K562 (cell line): ENCODE measurements around the gene SORCS2. TPM values are rescaled to one million over a fixed set of nuclear protein-coding genes. Genes with fewer than 3 reads are reported as not detected.
A peak's percentile ranks its signal among the peaks of the same experiment; 100 is the strongest.

Source experiments
- ATAC-seq: fragments of 200-7000 bp; cut with Tn5 transposase; 3 replicates; pipeline ENCODE4 v1.9.1; 2020; ENCODE audit warnings: moderate library complexity
- BruUV-seq: library from RNA; stranded (reverse); fragments of 400-500 nt; replicated peaks from 2 replicates; lab custom pipeline; 2021; lab: Mats Ljungman, UMichigan
- CTCF ChIA-PET: fragments of 300-600 bp; formaldehyde crosslinking; extraction: SDS; loops from one replicate; lab custom pipeline; 2021; ENCODE audit warnings: low intra/inter-chr PET ratio; lab: Yijun Ruan, JAX
- POLR2A ChIA-PET: fragments of 300-600, 350-650 bp; sonication (Branson Sonifier 250); formaldehyde crosslinking; extraction: SDS; loops from one replicate; lab custom pipeline; 2021; ENCODE audit warnings: antibody characterized with exemption, inconsistent platforms; lab: Yijun Ruan, JAX
- DNase-seq, 4 experiments: peaks; one replicate each; pipeline versions ENCODE4 v3.0.0 to v3.0.0-alpha.2; 2011 to 2018; ENCODE audit warnings: low spot score in 3 of 4, mixed read lengths in 3 of 4; ENCODE audit errors: extremely low read depth in 1 of 4
- FAIRE-seq: peaks from 2 replicates; lab custom pipeline; 2011; peaks lifted over from hg19 to GRCh38; lab: Jason Lieb, UNC
- H2AFZ ChIP-seq: 2 replicates; pipeline ENCODE4 v1.6.0; 2011; ENCODE audit warnings: low read depth, low read length, control low read depth, inconsistent platforms
- H3K27ac ChIP-seq: fragments of 200-600 bp; 3 replicates; pipeline ENCODE4 v1.8.0; 2011; ENCODE audit warnings: low read depth, mild to moderate bottlenecking, control low read depth, inconsistent platforms, low read length, moderate library complexity, mixed read lengths; ENCODE audit errors: extremely low read depth
- H3K27me3 ChIP-seq, 2 experiments: fragments of 300-600 bp in 1 of 2; 2 replicates in 1 of 2; 3 replicates in 1 of 2; pipeline versions ENCODE4 v1.6.0 to v1.8.0; 2011; ENCODE audit warnings: inconsistent platforms in 2 of 2, low read length in 2 of 2, mild to moderate bottlenecking in 1 of 2, mixed read lengths in 1 of 2, moderate library complexity in 1 of 2; ENCODE audit not compliant: control insufficient read depth in 2 of 2, insufficient read depth in 2 of 2
- H3K36me3 ChIP-seq: fragments of 300-600 bp; 3 replicates; pipeline ENCODE4 v1.8.0; 2011; ENCODE audit warnings: mild to moderate bottlenecking, low read length, inconsistent platforms; ENCODE audit not compliant: control insufficient read depth, insufficient read depth
- H3K4me1 ChIP-seq, 2 experiments: fragments of 200-600 bp in 1 of 2; replicated peaks in 1 of 2; 2 replicates in 1 of 2; 3 replicates in 1 of 2; pipeline versions ENCODE4 v1.5.1 to v1.8.0; 2011; ENCODE audit warnings: inconsistent platforms in 2 of 2, low read length in 2 of 2, mild to moderate bottlenecking in 1 of 2, mixed read lengths in 1 of 2, moderate library complexity in 1 of 2; ENCODE audit not compliant: control insufficient read depth in 2 of 2, insufficient read depth in 2 of 2
- H3K4me2 ChIP-seq: 2 replicates; pipeline ENCODE4 v1.6.1; 2011; ENCODE audit warnings: low read length, control low read depth, inconsistent platforms, mixed read lengths; ENCODE audit not compliant: insufficient read depth
- H3K4me3 ChIP-seq: fragments of 200-600 bp; sonication (generic), shearing (Covaris generic); 2 replicates; pipeline ENCODE4 v1.5.1; 2016; ENCODE audit warnings: control low read depth, inconsistent platforms
- H3K79me2 ChIP-seq: fragments of 200-600 bp; 3 replicates; pipeline ENCODE4 v1.8.0; 2011; ENCODE audit warnings: low read length, inconsistent platforms; ENCODE audit not compliant: control insufficient read depth, insufficient read depth
- H3K9ac ChIP-seq, 2 experiments: 2 replicates each; pipeline versions ENCODE4 v1.6.0 to v1.6.1; 2011; ENCODE audit warnings: low read depth in 2 of 2, low read length in 2 of 2, control low read depth in 1 of 2, inconsistent platforms in 1 of 2, mild to moderate bottlenecking in 1 of 2, mixed read lengths in 1 of 2; ENCODE audit not compliant: insufficient read depth in 1 of 2
- H3K9me1 ChIP-seq: one replicate; pipeline ENCODE4 v1.6.0; 2011; ENCODE audit warnings: inconsistent platforms, mild to moderate bottlenecking, low read length, moderate library complexity; ENCODE audit not compliant: control insufficient read depth, insufficient read depth
- H3K9me3 ChIP-seq: replicated peaks from 2 replicates; pipeline ENCODE4 v1.5.1; 2011; ENCODE audit warnings: low read depth, low read length, inconsistent platforms; ENCODE audit not compliant: control insufficient read depth, insufficient read depth
- H4K20me1 ChIP-seq: replicated peaks from 2 replicates; pipeline ENCODE4 v1.6.1; 2011; ENCODE audit warnings: low read length, inconsistent platforms, mixed read lengths; ENCODE audit not compliant: control insufficient read depth, insufficient read depth
- RBM25 ChIP-seq: fragments of 200-400 bp; formaldehyde crosslinking; IDR thresholded peaks from 2 replicates; pipeline ENCODE4 v1.6.1; 2018; ENCODE audit warnings: low read length, low read depth, moderate library complexity; ENCODE audit not compliant: severe bottlenecking
- WGBS: fragments of 100-300 bp; shearing (Covaris generic); methylation state at CpG from one replicate; pipeline ENCODE4 v1.1.6; 2016; ENCODE audit warnings: low coverage, mixed read lengths; ENCODE audit not compliant: insufficient coverage; ENCODE audit errors: missing lambda C conversion rate; 5-methylcytosine and 5-hydroxymethylcytosine counted together
- in situ Hi-C: fragments of 300-500 bp; cut with MboI; formaldehyde crosslinking; loops from 4 replicates; pipeline ENCODE4 v1.15.0; 2018; ENCODE audit warnings: inconsistent platforms, mixed read lengths
- intact Hi-C: fragments of 100-400 bp; cut with micrococcal nuclease; formaldehyde crosslinking; loops from 2 replicates; pipeline ENCODE4 v1.14.2; 2022
- polyA plus RNA-seq, 8 experiments: library from polyadenylated mRNA; depleted of rRNA in 4 of 8; stranded (reverse) in 5 of 8; unstranded in 3 of 8; fragments of >200 nt; fragmentation: Nextera tagmentation in 2 of 8; fragmentation: Illumina TruSeq in 1 of 8; extraction: Ambion mirVana in 2 of 8; extraction: Trizol in 1 of 8; gene quantifications; 2 replicates each; pipeline versions ENCODE4 v1.2.1 to v1.2.3, GENCODE V29; 2011 to 2014; ENCODE audit warnings: inconsistent platforms in 1 of 8, missing spikeins in 1 of 8
- total RNA-seq, 7 experiments: library from RNA; depleted of rRNA in 6 of 7; stranded (reverse); fragments of >200 nt in 6 of 7; fragmentation: Illumina TruSeq in 2 of 7; extraction: Trizol in 2 of 7; gene quantifications; 2 replicates each; pipeline versions ENCODE4 v1.2.1 to v1.2.3, GENCODE V29; 2011 to 2021; ENCODE audit warnings: low replicate concordance in 1 of 7
- TF ChIP-seq, protein P1 (sequence below): fragments of 250-450 bp; sonication (Bioruptor Pico); IDR thresholded peaks from 2 replicates; pipeline ENCODE4 v1.5.0; 2020; ENCODE audit warnings: mild to moderate bottlenecking, borderline replicate concordance

SORCS2 gene
- total and polyA plus RNA-seq, 9 of the 15 experiments (the other 6 are each of a cell fraction or from before 2014, with no cell fraction given): not detected

DNA sequence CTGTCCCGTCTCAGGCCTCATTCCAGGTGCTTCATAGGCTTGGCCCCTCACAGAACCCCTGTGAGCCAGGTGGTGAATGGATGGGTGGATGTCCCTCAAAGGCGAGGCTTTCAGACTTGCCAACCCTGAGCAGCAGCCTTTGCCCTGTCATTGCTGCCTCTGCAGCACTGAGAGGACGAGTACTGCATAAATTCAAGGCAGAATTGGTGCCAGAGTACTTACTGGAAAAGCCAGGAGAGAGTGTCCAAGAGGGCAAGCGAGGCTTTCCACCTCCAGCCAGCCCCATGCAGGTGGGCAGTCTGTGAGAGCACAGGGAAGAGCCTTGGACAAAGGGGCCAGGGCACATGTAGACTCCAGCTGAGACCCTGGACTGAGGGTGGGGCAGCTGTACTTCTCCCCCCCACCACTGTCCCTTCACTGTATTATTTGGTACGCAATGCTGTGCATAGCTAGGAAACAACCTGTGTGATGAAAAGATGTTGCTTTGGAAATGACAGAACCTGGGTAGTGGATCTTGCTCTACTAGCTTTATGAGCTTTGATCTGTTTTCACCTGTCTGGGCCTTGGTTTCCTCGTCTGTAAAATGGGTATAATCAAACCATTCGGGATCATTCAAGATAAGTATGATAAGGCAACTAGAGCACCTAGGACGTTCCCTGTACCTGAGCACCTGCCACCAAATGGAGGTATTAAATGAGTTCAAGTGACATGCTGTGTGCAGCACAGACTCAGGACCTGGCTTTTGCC lies 467.3 kb downstream of the SORCS2 start:
- ChIA-PET POLR2A (interaction anchor here (0.7 kb wide), 1 partner anchor 11 kb away, joined by 3 read pairs; no protein-coding TSS in a partner anchor), CTCF (no interaction called here)
- no peaks in the 10 kb centered on the region for H3K79me2 ChIP-seq
- H4K20me1 ChIP-seq: peaks cover 5% of the 10 kb centered on the region
- H3K4me1 ChIP-seq: peaks cover 0 to 6% of the 10 kb centered on the region in 2 experiments; a peak in 3 of 5 replicates
- peaks cover 3 to 32% of the 10 kb centered on the region in 2 experiments; a peak in 4 of 5 replicates for H3K27me3 ChIP-seq
- no peaks in the 10 kb centered on the region for H3K9me3 ChIP-seq
- no peak overlapping the region for H3K4me2 ChIP-seq
- H3K36me3 ChIP-seq: no peaks in the 10 kb centered on the region
- no peak for ATAC-seq
- no peak overlapping the region for H2AFZ ChIP-seq
- TF ChIP-seq, protein P1, sequence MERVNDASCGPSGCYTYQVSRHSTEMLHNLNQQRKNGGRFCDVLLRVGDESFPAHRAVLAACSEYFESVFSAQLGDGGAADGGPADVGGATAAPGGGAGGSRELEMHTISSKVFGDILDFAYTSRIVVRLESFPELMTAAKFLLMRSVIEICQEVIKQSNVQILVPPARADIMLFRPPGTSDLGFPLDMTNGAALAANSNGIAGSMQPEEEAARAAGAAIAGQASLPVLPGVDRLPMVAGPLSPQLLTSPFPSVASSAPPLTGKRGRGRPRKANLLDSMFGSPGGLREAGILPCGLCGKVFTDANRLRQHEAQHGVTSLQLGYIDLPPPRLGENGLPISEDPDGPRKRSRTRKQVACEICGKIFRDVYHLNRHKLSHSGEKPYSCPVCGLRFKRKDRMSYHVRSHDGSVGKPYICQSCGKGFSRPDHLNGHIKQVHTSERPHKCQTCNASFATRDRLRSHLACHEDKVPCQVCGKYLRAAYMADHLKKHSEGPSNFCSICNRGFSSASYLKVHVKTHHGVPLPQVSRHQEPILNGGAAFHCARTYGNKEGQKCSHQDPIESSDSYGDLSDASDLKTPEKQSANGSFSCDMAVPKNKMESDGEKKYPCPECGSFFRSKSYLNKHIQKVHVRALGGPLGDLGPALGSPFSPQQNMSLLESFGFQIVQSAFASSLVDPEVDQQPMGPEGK (CRISPR knock-in tag): no peak
- peak; percentile 68 for TF ChIP-seq RBM25
- no peak overlapping the region for H3K9ac ChIP-seq
- no TSS peak for BruUV-seq
- no peak for DNase-seq
- no peak overlapping the region for H3K27ac ChIP-seq
- no peak overlapping the region for H3K4me3 ChIP-seq
- 3% methylated on average over 8 of the region's 8 CpGs for WGBS
- H3K9me1 ChIP-seq: no peaks in the 10 kb centered on the region
- intact Hi-C loops (no loop called here), in situ Hi-C loops (no loop called here)
- no peak for FAIRE-seq
